IMR-90 (cell line): ENCODE data around the gene GSG1L. TPM values are rescaled to one million over a fixed set of nuclear protein-coding genes. Genes with fewer than 3 reads are reported as not detected.

ENCODE experiments used
- ATAC-seq: fragments of 200-7000 bp; cut with Tn5 transposase; 2 replicates; pipeline ENCODE4 v1.9.1; 2020; ENCODE audit warnings: low read depth, mild to moderate bottlenecking, moderate library complexity
- BruUV-seq: library from RNA; stranded (reverse); fragments of 400-500 nt; replicated peaks from 2 replicates; lab custom pipeline; 2021; lab: Mats Ljungman, UMichigan
- CTCF ChIA-PET: fragments of 300-600 bp; formaldehyde crosslinking; extraction: SDS; loops from one replicate; lab custom pipeline; 2021; ENCODE audit warnings: antibody characterized with exemption; lab: Yijun Ruan, JAX
- POLR2A ChIA-PET: fragments of 300-600 bp; sonication (Branson Sonifier 250); formaldehyde crosslinking; loops from one replicate; lab custom pipeline; 2022; ENCODE audit warnings: antibody characterized with exemption; ENCODE audit not compliant: unreplicated experiment; lab: Charles Lee
- DNase-seq: peaks from one replicate; pipeline ENCODE4 v3.0.0; 2013
- H2AFZ ChIP-seq: replicated peaks from 2 replicates; pipeline ENCODE3; 2013; ENCODE audit warnings: low read length, mild to moderate bottlenecking; ENCODE audit not compliant: poor library complexity
- H2AK5ac ChIP-seq: 2 replicates; pipeline ENCODE4 v1.6.1; 2013; ENCODE audit warnings: low read depth, low read length, inconsistent platforms
- H2AK9ac ChIP-seq: replicated peaks from 2 replicates; pipeline ENCODE3; 2013; ENCODE audit warnings: mild to moderate bottlenecking, low read depth, low read length, moderate library complexity; ENCODE audit not compliant: poor library complexity
- H2BK120ac ChIP-seq: 2 replicates; pipeline ENCODE4 v1.6.1; 2013; ENCODE audit warnings: low read depth, low read length, inconsistent platforms
- H2BK15ac ChIP-seq: 3 replicates; pipeline ENCODE4 v1.6.1; 2013; ENCODE audit warnings: low read depth, low read length, inconsistent platforms
- H2BK20ac ChIP-seq: 2 replicates; pipeline ENCODE4 v1.6.1; 2013; ENCODE audit warnings: low read depth, mild to moderate bottlenecking, inconsistent platforms, low read length, moderate library complexity
- H2BK5ac ChIP-seq: 2 replicates; pipeline ENCODE4 v1.6.1; 2013; ENCODE audit warnings: mild to moderate bottlenecking, low read depth, low read length, inconsistent platforms; ENCODE audit not compliant: poor library complexity, severe bottlenecking
- H3K14ac ChIP-seq: replicated peaks from 2 replicates; pipeline ENCODE4 v1.6.1; 2013; ENCODE audit warnings: low read depth, low read length, inconsistent platforms
- H3K18ac ChIP-seq: 2 replicates; pipeline ENCODE4 v1.6.1; 2013; ENCODE audit warnings: low read depth, low read length, control low read depth
- H3K23ac ChIP-seq: 2 replicates; pipeline ENCODE4 v1.6.1; 2013; ENCODE audit warnings: low read depth, low read length, inconsistent platforms
- H3K27ac ChIP-seq: 2 replicates; pipeline ENCODE4 v1.5.1; 2013; ENCODE audit warnings: mild to moderate bottlenecking, control low read depth, low read length; ENCODE audit not compliant: insufficient read depth
- H3K27me3 ChIP-seq: 2 replicates; pipeline ENCODE4 v1.6.1; 2013; ENCODE audit warnings: low read length; ENCODE audit not compliant: control insufficient read depth, insufficient read depth
- H3K36me3 ChIP-seq: 2 replicates; pipeline ENCODE4 v1.6.1; 2013; ENCODE audit warnings: low read length, mixed read lengths; ENCODE audit not compliant: control insufficient read depth, insufficient read depth
- H3K4ac ChIP-seq: 2 replicates; pipeline ENCODE4 v1.6.1; 2013; ENCODE audit warnings: low read depth, low read length, inconsistent platforms
- H3K4me1 ChIP-seq: 2 replicates; pipeline ENCODE4 v1.6.1; 2013; ENCODE audit warnings: low read length, mixed read lengths; ENCODE audit not compliant: control insufficient read depth, insufficient read depth
- H3K4me2 ChIP-seq: 2 replicates; pipeline ENCODE4 v1.6.1; 2013; ENCODE audit warnings: low read depth, mild to moderate bottlenecking, control low read depth, low read length, moderate library complexity
- H3K4me3 ChIP-seq: 2 replicates; pipeline ENCODE4 v1.5.1; 2013; ENCODE audit warnings: low read depth, mild to moderate bottlenecking, control low read depth, low read length, moderate library complexity; ENCODE audit not compliant: insufficient read depth
- H3K56ac ChIP-seq: 2 replicates; pipeline ENCODE4 v1.6.1; 2013; ENCODE audit warnings: low read length, inconsistent platforms; ENCODE audit not compliant: insufficient read depth; ENCODE audit errors: extremely low read depth
- H3K79me1 ChIP-seq, 2 experiments: 2 replicates each; pipeline ENCODE4 v1.6.1; 2013; ENCODE audit warnings: low read length in 2 of 2, inconsistent platforms in 1 of 2, low read depth in 1 of 2
- H3K9ac ChIP-seq: 2 replicates; pipeline ENCODE4 v1.6.1; 2013; ENCODE audit warnings: low read depth, low read length, control low read depth
- H3K9me1 ChIP-seq: 2 replicates; pipeline ENCODE4 v1.6.1; 2013; ENCODE audit warnings: low read length, inconsistent platforms; ENCODE audit not compliant: insufficient read depth
- H3K9me3 ChIP-seq: 2 replicates; pipeline ENCODE4 v1.6.1; 2013; ENCODE audit warnings: low read length; ENCODE audit not compliant: control insufficient read depth, insufficient read depth
- H4K20me1 ChIP-seq: 2 replicates; pipeline ENCODE4 v1.6.1; 2013; ENCODE audit warnings: low read length, inconsistent platforms; ENCODE audit not compliant: insufficient read depth
- H4K5ac ChIP-seq: 2 replicates; pipeline ENCODE4 v1.6.1; 2013; ENCODE audit warnings: mild to moderate bottlenecking, low read depth, low read length, control low read depth
- H4K8ac ChIP-seq, 2 experiments: 2 replicates each; pipeline ENCODE4 v1.6.1; 2013; ENCODE audit warnings: low read depth in 2 of 2, low read length in 2 of 2, control low read depth in 1 of 2, inconsistent platforms in 1 of 2
- H4K91ac ChIP-seq: 2 replicates; pipeline ENCODE4 v1.6.1; 2013; ENCODE audit warnings: low read depth, low read length, inconsistent platforms; ENCODE audit not compliant: insufficient read depth
- BHLHE40 ChIP-seq: fragments of 150-350 bp; IDR thresholded peaks from 2 replicates; pipeline ENCODE4 v1.6.1; 2016; ENCODE audit warnings: mild to moderate bottlenecking, low read depth, low read length
- CEBPB ChIP-seq: IDR thresholded peaks from 2 replicates; pipeline ENCODE4 v1.6.1; 2012; ENCODE audit warnings: low read depth, low read length, improper control_type of control experiment
- CHD1 ChIP-seq: IDR thresholded peaks from 2 replicates; pipeline ENCODE4 v1.6.1; 2012; ENCODE audit warnings: low read depth, low read length, improper control_type of control experiment
- FOS ChIP-seq: fragments of 150-350 bp; IDR thresholded peaks from 2 replicates; pipeline ENCODE4 v1.6.1; 2016; ENCODE audit warnings: low read depth, low read length
- MAFK ChIP-seq: IDR thresholded peaks from 2 replicates; pipeline ENCODE4 v1.6.1; 2012; ENCODE audit warnings: low read depth, low read length, improper control_type of control experiment
- MAZ ChIP-seq: IDR thresholded peaks from 2 replicates; pipeline ENCODE4 v1.6.1; 2012; ENCODE audit warnings: low read depth, mild to moderate bottlenecking, low read length, improper control_type of control experiment, moderate library complexity, borderline replicate concordance
- MXI1 ChIP-seq: IDR thresholded peaks from 2 replicates; pipeline ENCODE4 v1.6.1; 2012; ENCODE audit warnings: low read depth, mild to moderate bottlenecking, low read length, moderate library complexity, borderline replicate concordance
- NFE2L2 ChIP-seq: fragments of 150-350 bp; IDR thresholded peaks from 2 replicates; pipeline ENCODE4 v1.6.1; 2016; ENCODE audit warnings: low read depth, mild to moderate bottlenecking, low read length
- POLR2A ChIP-seq: IDR thresholded peaks from 2 replicates; pipeline ENCODE4 v1.6.1; 2012; ENCODE audit warnings: mild to moderate bottlenecking, low read depth, low read length
- RAD21 ChIP-seq: IDR thresholded peaks from 2 replicates; pipeline ENCODE4 v1.6.1; 2012; ENCODE audit warnings: low read length, improper control_type of control experiment
- RCOR1 ChIP-seq: IDR thresholded peaks from 2 replicates; pipeline ENCODE4 v1.6.1; 2012; ENCODE audit warnings: mild to moderate bottlenecking, low read length, improper control_type of control experiment; ENCODE audit not compliant: insufficient replicate concordance
- RFX5 ChIP-seq: IDR thresholded peaks from 2 replicates; pipeline ENCODE4 v1.8.0; 2012; ENCODE audit warnings: low read depth, mild to moderate bottlenecking, low read length, moderate library complexity
- SMC3 ChIP-seq: fragments of 150-350 bp; IDR thresholded peaks from 2 replicates; pipeline ENCODE4 v1.6.1; 2016; ENCODE audit warnings: low read depth, mild to moderate bottlenecking, antibody characterized with exemption, low read length, moderate library complexity
- WGBS, 2 experiments: methylation state at CpG; one replicate each; pipeline versions ENCODE4 v1.1.5 to v1.1.7; 2013; ENCODE audit warnings: missing lambda C conversion rate in 2 of 2; ENCODE audit not compliant: insufficient read length in 1 of 2; ENCODE audit errors: extremely low coverage in 2 of 2; 5-methylcytosine and 5-hydroxymethylcytosine counted together
- dilution Hi-C: fragments of 300-500 bp; cut with HindIII; formaldehyde crosslinking; loops from one replicate; pipeline ENCODE4 v1.14.3; 2018; ENCODE audit warnings: low sequenced_read_pairs; ENCODE audit not compliant: unreplicated experiment
- in situ Hi-C: fragments of 300-500 bp; cut with MboI; formaldehyde crosslinking; loops from 3 replicates; pipeline ENCODE4 v1.14.3; 2019; ENCODE audit warnings: low sequenced_read_pairs, inconsistent platforms, mixed read lengths
- intact Hi-C: fragments of 100-400 bp; cut with micrococcal nuclease; formaldehyde crosslinking; loops from 2 replicates; pipeline ENCODE4 v1.10.0; 2022
- polyA plus RNA-seq, 3 experiments: library from polyadenylated mRNA; depleted of rRNA; stranded (reverse); fragments of >200 nt; gene quantifications; 2 replicates each; pipeline ENCODE4 v1.2.3, GENCODE V29; 2012; ENCODE audit warnings: low replicate concordance in 1 of 3
- total RNA-seq: library from RNA; depleted of rRNA; stranded (reverse); fragments of >200 nt; gene quantifications from 2 replicates; pipeline ENCODE4 v1.2.3, GENCODE V29; 2012
- TF ChIP-seq, protein P1 (sequence below): fragments of 150-350 bp; IDR thresholded peaks from 2 replicates; pipeline ENCODE4 v1.6.1; 2016; ENCODE audit warnings: low read depth, mild to moderate bottlenecking, low read length, moderate library complexity, borderline replicate concordance
- TF ChIP-seq, protein P2 (sequence below): fragments of 150-350 bp; IDR thresholded peaks from 2 replicates; pipeline ENCODE4 v1.6.1; 2017; ENCODE audit warnings: mild to moderate bottlenecking, antibody characterized with exemption, low read length, low read depth
- TF ChIP-seq, protein P3 (sequence below): conservative IDR thresholded peaks from 2 replicates; pipeline ENCODE4 v1.5.1; 2012; ENCODE audit warnings: mild to moderate bottlenecking, low read depth, low read length, improper control_type of control experiment

GSG1L gene
- total and polyA plus RNA-seq, 2 of the 4 experiments (the other 2 are of a cell fraction) = not detected

DNA sequence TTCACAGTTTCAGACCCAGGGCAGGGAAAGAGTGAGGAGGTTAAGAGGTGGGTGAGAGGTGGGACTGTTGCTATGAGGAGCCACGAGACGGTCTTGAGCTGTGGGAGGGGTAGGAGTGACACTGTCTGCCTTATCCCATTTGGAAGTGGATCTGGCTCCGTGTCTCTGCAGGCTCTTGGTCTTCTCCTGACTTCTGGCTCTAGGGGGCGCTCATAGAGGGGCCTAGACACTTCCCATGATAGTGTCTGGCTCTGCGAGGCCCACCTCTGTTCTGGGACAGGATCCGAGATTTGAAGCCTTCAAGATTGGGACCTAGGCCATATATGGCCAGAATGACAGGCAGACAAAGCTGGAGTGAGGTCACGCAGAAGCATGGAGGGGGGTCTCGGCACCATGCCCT is 204.5 kb downstream of the GSG1L start:
- H3K4me3 ChIP-seq = no peak overlapping the region
- H4K5ac ChIP-seq = no peak overlapping the region
- no peak overlapping the region for H2BK5ac ChIP-seq
- peaks cover 3% of the 10 kb centered on the region; the same call in 1 of the 2 replicates for H3K27me3 ChIP-seq
- no peaks in the 10 kb centered on the region for H3K4me1 ChIP-seq
- in situ Hi-C loops (no loop called here), intact Hi-C loops (no loop called here), dilution Hi-C loops (no loop called here)
- H2BK20ac ChIP-seq = no peak overlapping the region
- peaks cover 9% of the 10 kb centered on the region for H3K9me3 ChIP-seq
- H3K36me3 ChIP-seq = no peaks in the 10 kb centered on the region
- no peak overlapping the region for H3K18ac ChIP-seq
- ATAC-seq (no peak), DNase-seq (no peak)
- H3K9me1 ChIP-seq = no peaks in the 10 kb centered on the region
- no peaks in the 10 kb centered on the region for H3K79me1 ChIP-seq
- no TSS peak for BruUV-seq
- ChIA-PET CTCF (no interaction called here), POLR2A (no interaction called here)
- no peak overlapping the region for H3K4me2 ChIP-seq
- H3K4ac ChIP-seq = no peak overlapping the region
- no peak overlapping the region for H2BK120ac ChIP-seq
- H3K23ac ChIP-seq = no peak overlapping the region
- no peak overlapping the region for H3K14ac ChIP-seq
- TF ChIP-seq FOS = no peak
- no peak for TF ChIP-seq CEBPB
- TF ChIP-seq MAFK = no peak
- no peak for TF ChIP-seq MXI1
- TF ChIP-seq RCOR1 = no peak
- no peak for TF ChIP-seq POLR2A
- TF ChIP-seq NFE2L2 = no peak
- TF ChIP-seq RFX5 = no peak
- no peak for TF ChIP-seq RAD21
- TF ChIP-seq CHD1 = no peak
- TF ChIP-seq, protein P1, sequence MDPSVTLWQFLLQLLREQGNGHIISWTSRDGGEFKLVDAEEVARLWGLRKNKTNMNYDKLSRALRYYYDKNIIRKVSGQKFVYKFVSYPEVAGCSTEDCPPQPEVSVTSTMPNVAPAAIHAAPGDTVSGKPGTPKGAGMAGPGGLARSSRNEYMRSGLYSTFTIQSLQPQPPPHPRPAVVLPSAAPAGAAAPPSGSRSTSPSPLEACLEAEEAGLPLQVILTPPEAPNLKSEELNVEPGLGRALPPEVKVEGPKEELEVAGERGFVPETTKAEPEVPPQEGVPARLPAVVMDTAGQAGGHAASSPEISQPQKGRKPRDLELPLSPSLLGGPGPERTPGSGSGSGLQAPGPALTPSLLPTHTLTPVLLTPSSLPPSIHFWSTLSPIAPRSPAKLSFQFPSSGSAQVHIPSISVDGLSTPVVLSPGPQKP = no peak
- TF ChIP-seq SMC3 = no peak
- TF ChIP-seq, protein P2, sequence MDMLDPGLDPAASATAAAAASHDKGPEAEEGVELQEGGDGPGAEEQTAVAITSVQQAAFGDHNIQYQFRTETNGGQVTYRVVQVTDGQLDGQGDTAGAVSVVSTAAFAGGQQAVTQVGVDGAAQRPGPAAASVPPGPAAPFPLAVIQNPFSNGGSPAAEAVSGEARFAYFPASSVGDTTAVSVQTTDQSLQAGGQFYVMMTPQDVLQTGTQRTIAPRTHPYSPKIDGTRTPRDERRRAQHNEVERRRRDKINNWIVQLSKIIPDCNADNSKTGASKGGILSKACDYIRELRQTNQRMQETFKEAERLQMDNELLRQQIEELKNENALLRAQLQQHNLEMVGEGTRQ = no peak
- TF ChIP-seq BHLHE40 = no peak
- TF ChIP-seq, protein P3, sequence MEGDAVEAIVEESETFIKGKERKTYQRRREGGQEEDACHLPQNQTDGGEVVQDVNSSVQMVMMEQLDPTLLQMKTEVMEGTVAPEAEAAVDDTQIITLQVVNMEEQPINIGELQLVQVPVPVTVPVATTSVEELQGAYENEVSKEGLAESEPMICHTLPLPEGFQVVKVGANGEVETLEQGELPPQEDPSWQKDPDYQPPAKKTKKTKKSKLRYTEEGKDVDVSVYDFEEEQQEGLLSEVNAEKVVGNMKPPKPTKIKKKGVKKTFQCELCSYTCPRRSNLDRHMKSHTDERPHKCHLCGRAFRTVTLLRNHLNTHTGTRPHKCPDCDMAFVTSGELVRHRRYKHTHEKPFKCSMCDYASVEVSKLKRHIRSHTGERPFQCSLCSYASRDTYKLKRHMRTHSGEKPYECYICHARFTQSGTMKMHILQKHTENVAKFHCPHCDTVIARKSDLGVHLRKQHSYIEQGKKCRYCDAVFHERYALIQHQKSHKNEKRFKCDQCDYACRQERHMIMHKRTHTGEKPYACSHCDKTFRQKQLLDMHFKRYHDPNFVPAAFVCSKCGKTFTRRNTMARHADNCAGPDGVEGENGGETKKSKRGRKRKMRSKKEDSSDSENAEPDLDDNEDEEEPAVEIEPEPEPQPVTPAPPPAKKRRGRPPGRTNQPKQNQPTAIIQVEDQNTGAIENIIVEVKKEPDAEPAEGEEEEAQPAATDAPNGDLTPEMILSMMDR = no peak
- TF ChIP-seq MAZ = no peak
- WGBS, 2 experiments = 27% methylated on average over 4 of the region's 8 CpGs; no CpG with 5 or more reads in 1 of the 2 experiments
- no peak overlapping the region for H4K8ac ChIP-seq
- no peak overlapping the region for H4K91ac ChIP-seq
- no peak overlapping the region for H2AK9ac ChIP-seq
- H3K9ac ChIP-seq = no peak overlapping the region
- no peak overlapping the region for H3K27ac ChIP-seq
- H2AK5ac ChIP-seq = no peak overlapping the region
- no peak overlapping the region for H2BK15ac ChIP-seq
- H4K20me1 ChIP-seq = no peaks in the 10 kb centered on the region
- no peak overlapping the region for H3K56ac ChIP-seq
- H2AFZ ChIP-seq = no peak overlapping the region
